ENCODE measurements around the gene RFTN2. TPM values are rescaled to one million over a fixed set of nuclear protein-coding genes. Genes with fewer than 3 reads are reported as not detected.
"Not testable (repeated sequence)": the region's sequence is repeated elsewhere in the genome, so short reads cannot be mapped to it uniquely, and the experiment has no call there.

The RFTN2 gene
- total RNA-seq, 4 donors from 2014 or later = 0.80 to 2.6 (median 1.7) TPM; not detected in 1

DNA sequence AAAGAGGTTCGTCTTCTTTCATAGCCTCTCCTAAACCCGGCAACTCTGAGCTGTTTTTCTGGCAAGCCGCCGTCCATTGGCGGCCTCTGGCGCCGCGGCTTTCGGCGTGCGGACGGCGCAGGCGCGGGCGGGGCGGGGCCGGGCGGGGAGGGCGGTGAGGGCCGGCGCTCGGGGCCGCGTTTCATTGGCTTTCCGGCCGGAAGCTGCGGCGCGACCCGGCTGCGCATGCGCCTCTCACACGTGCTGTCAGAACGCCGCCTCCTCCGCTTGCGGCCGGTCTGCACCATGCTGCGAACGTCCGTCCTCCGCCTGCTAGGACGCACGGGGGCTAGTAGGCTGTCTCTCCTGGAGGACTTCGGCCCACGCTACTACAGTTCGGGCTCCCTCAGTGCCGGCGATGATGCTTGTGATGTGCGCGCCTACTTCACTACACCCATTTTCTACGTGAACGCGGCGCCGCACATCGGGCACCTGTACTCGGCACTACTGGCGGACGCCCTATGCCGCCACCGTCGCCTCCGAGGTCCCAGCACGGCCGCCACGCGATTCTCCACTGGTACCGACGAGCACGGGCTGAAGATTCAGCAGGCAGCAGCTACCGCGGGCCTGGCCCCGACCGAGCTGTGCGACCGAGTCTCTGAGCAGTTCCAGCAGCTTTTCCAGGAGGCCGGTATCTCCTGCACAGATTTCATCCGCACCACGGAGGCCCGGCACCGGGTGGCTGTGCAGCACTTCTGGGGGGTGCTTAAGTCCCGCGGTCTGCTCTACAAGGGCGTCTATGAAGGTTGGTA lies 29.9 kb upstream of the RFTN2 start, which contains the start of gene MARS2:
TSS of gene MARS2 (plus strand) at position 249 of the 791 bp plus-strand sequence. CDS start at position 286, 37 bp downstream.
- Histone ChIP-seq H3K27ac (peak within 1 kb of the TSS; percentile 79 to 89 (median 84)), H3K4me1 (peaks cover 26 to 37% (median 27%) of the 10 kb centered on the region in 4 donors), H3K4me3 (peak within 1 kb of the TSS; percentile 69 to 91 (median 74)), H3K9me3 (no peaks in the 10 kb centered on the region), H3K36me3 (no peaks in the 10 kb centered on the region), H3K27me3 (no peaks in the 10 kb centered on the region)
- in situ Hi-C loops (cut with MboI; ENCODE audit: low pct_ligation_motif_present in 1 of 4, low pct_unique_long_range_greater_than_20kb in 1 of 4, low sequenced_read_pairs in 3 of 4) = no loop called here
- peak; percentile 95 for DNase-seq
- intact Hi-C loops (cut with DNase I; ENCODE audit: low total_unique reads) = no loop called here
- 0% methylated on average over 1 to 54 of the region's 86 CpGs for WGBS, 2 donors (ENCODE audit: low coverage in 1 of 2)
- peak; percentile 91 to 94 (median 91) for TF ChIP-seq POLR2AphosphoS5 (IDR thresholded peaks at IDR 0.05)
- TF ChIP-seq, protein P1, sequence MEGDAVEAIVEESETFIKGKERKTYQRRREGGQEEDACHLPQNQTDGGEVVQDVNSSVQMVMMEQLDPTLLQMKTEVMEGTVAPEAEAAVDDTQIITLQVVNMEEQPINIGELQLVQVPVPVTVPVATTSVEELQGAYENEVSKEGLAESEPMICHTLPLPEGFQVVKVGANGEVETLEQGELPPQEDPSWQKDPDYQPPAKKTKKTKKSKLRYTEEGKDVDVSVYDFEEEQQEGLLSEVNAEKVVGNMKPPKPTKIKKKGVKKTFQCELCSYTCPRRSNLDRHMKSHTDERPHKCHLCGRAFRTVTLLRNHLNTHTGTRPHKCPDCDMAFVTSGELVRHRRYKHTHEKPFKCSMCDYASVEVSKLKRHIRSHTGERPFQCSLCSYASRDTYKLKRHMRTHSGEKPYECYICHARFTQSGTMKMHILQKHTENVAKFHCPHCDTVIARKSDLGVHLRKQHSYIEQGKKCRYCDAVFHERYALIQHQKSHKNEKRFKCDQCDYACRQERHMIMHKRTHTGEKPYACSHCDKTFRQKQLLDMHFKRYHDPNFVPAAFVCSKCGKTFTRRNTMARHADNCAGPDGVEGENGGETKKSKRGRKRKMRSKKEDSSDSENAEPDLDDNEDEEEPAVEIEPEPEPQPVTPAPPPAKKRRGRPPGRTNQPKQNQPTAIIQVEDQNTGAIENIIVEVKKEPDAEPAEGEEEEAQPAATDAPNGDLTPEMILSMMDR (IDR thresholded peaks at IDR 0.05) = no peak
- peak; percentile 71 for TF ChIP-seq POLR2A (IDR thresholded peaks at IDR 0.05)

DNA sequence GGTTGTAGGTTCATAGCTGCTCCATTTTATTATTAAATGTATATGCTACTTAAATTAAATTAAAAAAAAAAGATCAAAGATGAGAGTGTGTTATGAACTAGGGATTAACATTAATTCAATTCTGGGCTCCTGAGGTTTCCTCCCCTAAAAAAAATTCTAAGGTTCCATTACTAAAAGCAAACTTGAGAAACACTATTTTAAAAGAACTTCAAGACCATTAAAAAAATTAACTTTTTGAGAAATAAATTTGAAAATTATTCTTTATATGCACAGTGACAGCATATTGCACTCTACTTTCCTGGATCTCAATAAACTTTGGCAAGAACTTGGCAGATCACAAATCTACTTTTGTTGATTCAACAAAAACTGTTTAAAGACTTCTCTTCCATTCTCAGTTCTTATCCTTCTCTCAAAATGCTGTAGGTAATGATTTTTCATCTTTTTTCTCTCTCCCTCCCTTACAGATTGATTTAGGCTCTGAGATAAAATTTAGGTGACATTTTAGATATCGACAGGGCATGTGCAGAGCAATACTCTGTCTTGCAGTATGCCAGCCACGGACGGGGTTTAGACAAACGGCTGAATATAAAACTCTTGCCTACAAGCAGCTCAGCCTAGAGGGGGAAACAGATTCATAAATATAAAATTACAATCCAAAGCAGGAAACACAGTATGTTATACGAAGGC lies 29.2 kb upstream of the RFTN2 start:
- intact Hi-C loops (cut with DNase I; ENCODE audit: low total_unique reads) (no loop called here), in situ Hi-C loops (cut with MboI; ENCODE audit: low pct_ligation_motif_present in 1 of 4, low pct_unique_long_range_greater_than_20kb in 1 of 4, low sequenced_read_pairs in 3 of 4) (no loop called here)
- Histone ChIP-seq H3K9me3 (no peaks in the 10 kb centered on the region), H3K4me3 (peak overlapping the region; percentile 24 to 76 (median 71)), H3K27me3 (no peaks in the 10 kb centered on the region), H3K36me3 (no peaks in the 10 kb centered on the region), H3K27ac (peak overlapping the region; percentile 79 to 89 (median 84)), H3K4me1 (peaks cover 26 to 37% (median 27%) of the 10 kb centered on the region in 4 donors)
- WGBS, 2 donors (ENCODE audit: low coverage in 1 of 2) = 0 to 1% methylated on average over 5 of the region's 5 CpGs
- TF ChIP-seq POLR2AphosphoS5 (IDR thresholded peaks at IDR 0.05) = no peak
- TF ChIP-seq, protein P1 (IDR thresholded peaks at IDR 0.05) = no peak
- no peak for TF ChIP-seq EP300 (IDR thresholded peaks at IDR 0.05; ENCODE audit: low read depth)
- TF ChIP-seq POLR2A (IDR thresholded peaks at IDR 0.05) = no peak
- DNase-seq = no peak

DNA sequence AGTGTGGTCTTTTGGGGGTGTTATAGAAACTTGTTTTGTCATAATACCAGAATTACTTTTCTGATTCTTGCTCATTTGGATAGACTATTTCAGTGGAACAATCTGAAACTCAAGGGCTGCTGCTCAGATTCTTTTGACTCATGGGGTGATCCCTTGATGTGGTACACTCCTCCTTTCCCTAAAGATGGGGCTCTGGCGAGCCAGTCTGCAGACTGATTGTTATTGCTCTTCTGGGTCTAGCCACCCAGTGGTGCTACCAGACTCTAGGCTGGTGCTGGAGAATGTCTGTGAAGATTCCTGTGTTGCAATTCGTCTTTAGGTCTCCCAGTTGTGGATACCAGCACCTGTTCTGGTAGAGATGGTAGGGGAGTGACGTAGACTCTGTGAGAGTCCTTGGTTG lies 25.6 kb upstream of the RFTN2 start:
- peaks cover 0 to 9% (median 3%) of the 10 kb centered on the region in 4 donors for H3K4me1 ChIP-seq
- H3K36me3 ChIP-seq = no peaks in the 10 kb centered on the region
- no peak overlapping the region for H3K4me3 ChIP-seq
- intact Hi-C loops (cut with DNase I; ENCODE audit: low total_unique reads) (no loop called here), in situ Hi-C loops (cut with MboI; ENCODE audit: low pct_ligation_motif_present in 1 of 4, low pct_unique_long_range_greater_than_20kb in 1 of 4, low sequenced_read_pairs in 3 of 4) (no loop called here)
- WGBS, 2 donors (ENCODE audit: low coverage in 1 of 2) = 69 to 80% methylated on average over 1 to 3 of the region's 3 CpGs
- no peak overlapping the region for H3K27ac ChIP-seq
- TF ChIP-seq EP300 (IDR thresholded peaks at IDR 0.05; ENCODE audit: low read depth) = no peak
- H3K9me3 ChIP-seq = no peaks in the 10 kb centered on the region
- no peak for DNase-seq
- H3K27me3 ChIP-seq = no peaks in the 10 kb centered on the region

DNA sequence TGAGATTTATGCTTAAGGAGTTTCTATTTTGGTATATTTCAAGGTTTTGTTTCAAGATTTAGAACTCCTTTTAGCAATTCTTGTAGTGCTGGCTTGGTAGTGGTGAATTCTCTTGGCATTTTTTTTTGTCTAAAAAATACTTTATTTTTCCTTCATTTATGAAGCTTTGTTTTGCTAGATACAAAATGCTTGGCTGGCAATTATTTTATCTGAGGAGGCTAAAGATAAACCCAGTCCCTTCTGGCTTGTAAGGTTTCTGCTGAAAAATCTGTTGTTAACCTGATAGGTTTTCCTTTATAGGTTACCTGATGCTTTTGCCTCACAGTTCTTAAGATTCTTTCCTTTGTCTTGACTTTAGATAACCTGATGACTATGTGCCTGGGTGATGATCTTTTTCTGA lies 24.3 kb upstream of the RFTN2 start:
- in situ Hi-C loops (cut with MboI; ENCODE audit: low pct_ligation_motif_present in 1 of 4, low pct_unique_long_range_greater_than_20kb in 1 of 4, low sequenced_read_pairs in 3 of 4); H3K36me3 ChIP-seq; H3K27me3 ChIP-seq; H3K27ac ChIP-seq; DNase-seq; H3K9me3 ChIP-seq; H3K4me3 ChIP-seq; intact Hi-C loops (cut with DNase I; ENCODE audit: low total_unique reads); H3K4me1 ChIP-seq: not testable (repeated sequence)

DNA sequence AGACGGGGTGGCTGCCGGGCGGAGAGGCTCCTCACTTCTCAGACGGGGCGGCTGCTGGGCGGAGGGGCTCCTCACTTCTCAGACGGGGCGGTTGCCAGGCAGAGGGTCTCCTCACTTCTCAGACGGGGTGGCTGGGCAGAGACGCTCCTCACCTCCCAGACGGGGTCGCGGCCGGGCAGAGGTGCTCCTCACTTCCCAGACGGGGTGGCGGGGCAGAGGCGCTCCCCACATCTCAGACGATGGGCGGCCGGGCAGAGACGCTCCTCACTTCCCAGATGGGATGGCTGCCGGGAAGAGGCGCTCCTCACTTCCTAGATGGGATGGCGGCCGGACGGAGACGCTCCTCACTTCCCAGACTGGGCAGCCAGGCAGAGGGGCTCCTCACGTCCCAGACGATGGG lies 21.2 kb upstream of the RFTN2 start:
- H3K27me3 ChIP-seq; intact Hi-C loops (cut with DNase I; ENCODE audit: low total_unique reads); H3K4me1 ChIP-seq; H3K36me3 ChIP-seq; DNase-seq; H3K27ac ChIP-seq; in situ Hi-C loops (cut with MboI; ENCODE audit: low pct_ligation_motif_present in 1 of 4, low pct_unique_long_range_greater_than_20kb in 1 of 4, low sequenced_read_pairs in 3 of 4); H3K9me3 ChIP-seq; H3K4me3 ChIP-seq: not testable (repeated sequence)
- 95% methylated on average over 15 of the region's 29 CpGs; no CpG with 5 or more reads in 1 of the 2 donors for WGBS, 2 donors (ENCODE audit: low coverage in 1 of 2)

DNA sequence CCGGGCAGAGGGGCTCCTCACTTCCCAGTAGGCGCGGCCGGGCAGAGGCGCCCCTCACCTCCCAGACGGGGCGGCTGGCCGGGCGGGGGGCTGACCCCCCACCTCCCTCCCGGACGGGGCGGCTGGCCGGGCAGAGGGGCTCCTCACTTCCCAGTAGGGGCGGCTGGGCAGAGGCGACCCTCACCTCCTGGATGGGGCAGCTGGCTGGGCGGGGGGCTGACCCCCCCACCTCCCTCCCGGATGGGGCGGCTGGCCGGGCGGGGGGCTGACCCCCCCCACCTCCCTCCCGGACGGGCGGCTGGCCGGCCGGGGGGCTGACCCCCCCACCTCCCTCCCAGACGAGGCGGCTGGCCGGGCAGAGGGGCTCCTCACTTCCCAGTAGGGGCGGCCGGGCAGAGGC lies 20.6 kb upstream of the RFTN2 start:
- H3K4me1 ChIP-seq; H3K27me3 ChIP-seq; DNase-seq; in situ Hi-C loops (cut with MboI; ENCODE audit: low pct_ligation_motif_present in 1 of 4, low pct_unique_long_range_greater_than_20kb in 1 of 4, low sequenced_read_pairs in 3 of 4); H3K36me3 ChIP-seq; H3K9me3 ChIP-seq; H3K27ac ChIP-seq; intact Hi-C loops (cut with DNase I; ENCODE audit: low total_unique reads); H3K4me3 ChIP-seq: not testable (repeated sequence)
- 97% methylated on average over 6 of the region's 30 CpGs; no CpG with 5 or more reads in 1 of the 2 donors for WGBS, 2 donors (ENCODE audit: low coverage in 1 of 2)

DNA sequence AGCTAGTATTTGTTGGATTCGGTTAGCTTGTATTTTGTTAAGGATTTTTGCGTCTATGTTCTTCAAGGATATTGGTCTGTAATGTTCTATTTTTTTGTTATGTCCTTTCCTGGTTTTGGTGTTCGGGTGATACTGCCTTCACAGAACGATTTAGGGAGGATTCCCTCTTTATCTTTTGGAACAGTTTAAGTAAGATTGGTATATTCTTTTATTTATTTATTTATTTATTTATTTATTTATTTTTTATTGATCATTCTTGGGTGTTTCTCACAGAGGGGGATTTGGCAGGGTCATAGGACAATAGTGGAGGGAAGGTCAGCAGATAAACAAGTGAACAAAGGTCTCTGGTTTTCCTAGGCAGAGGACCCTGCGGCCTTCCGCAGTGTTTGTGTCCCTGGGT lies 19.8 kb upstream of the RFTN2 start:
- H3K27ac ChIP-seq; H3K4me3 ChIP-seq; H3K4me1 ChIP-seq; H3K27me3 ChIP-seq; H3K9me3 ChIP-seq; in situ Hi-C loops (cut with MboI; ENCODE audit: low pct_ligation_motif_present in 1 of 4, low pct_unique_long_range_greater_than_20kb in 1 of 4, low sequenced_read_pairs in 3 of 4); H3K36me3 ChIP-seq; intact Hi-C loops (cut with DNase I; ENCODE audit: low total_unique reads); DNase-seq: not testable (repeated sequence)
- WGBS, 2 donors (ENCODE audit: low coverage in 1 of 2) = 96 to 100% methylated on average over 2 to 4 of the region's 6 CpGs
